ENCODE results near the gene TIMM13. TPM values are rescaled to one million over a fixed set of nuclear protein-coding genes. Genes with fewer than 3 reads are reported as not detected.

TIMM13 gene
- 100 to 1,000 TPM; 113 to 121 TPM for total RNA-seq

DNA sequence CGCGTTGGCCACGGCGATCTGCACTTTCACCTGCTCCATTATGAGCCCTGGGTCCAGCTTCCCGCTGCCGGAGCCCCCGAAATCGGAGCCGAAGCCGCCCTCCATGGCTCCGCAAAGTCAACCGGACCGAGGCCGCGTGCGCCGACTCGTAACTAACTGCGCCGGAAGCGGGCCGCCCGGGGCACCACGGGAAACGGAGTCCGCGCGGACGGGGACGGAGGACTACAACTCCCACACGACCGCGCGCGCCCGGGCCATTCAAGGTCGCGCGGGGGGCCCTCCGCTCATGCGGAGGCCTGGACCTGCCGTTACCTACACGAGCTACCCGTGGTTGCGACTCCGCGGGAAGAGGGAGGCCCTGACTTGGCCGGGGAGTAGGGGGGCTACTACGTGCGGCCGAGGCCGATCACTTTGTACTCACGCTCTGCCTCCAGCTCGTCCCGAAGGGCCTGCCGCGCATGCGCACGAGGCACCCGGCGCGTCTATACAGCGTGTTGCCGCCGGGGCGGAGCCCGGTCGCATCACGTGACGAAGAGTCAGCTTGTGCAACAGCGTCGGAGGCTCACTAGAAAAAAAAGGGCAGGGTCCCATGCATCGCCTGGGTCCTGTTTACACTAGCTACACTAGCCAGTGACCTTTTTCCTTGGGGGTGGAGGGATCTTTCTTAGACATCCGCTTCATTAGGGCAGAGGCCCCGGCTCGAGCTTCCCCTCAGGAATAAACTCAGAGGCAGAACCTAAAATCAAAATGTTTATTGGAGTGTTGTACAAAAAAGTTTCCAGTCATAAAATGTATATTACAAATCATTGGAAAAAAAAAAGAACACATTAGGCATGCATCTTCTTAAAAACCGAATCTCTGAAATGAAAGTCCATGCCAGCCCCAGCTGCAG, at the start of gene TIMM13:
TIMM13 (minus strand) TSS at position 158 of the 892 bp plus-strand sequence; CDS start at position 105, 53 bp downstream.
- peak; percentile 93 for ATAC-seq
- peak; percentile 97 for DNase-seq
- Mint-ChIP-seq H3K36me3 (ENCODE audit: low read depth) (peaks cover 19% of the 10 kb centered on the region), H3K9me3 (no peaks in the 10 kb centered on the region), H3K4me1 (ENCODE audit: low read depth) (peaks cover 10% of the 10 kb centered on the region), H3K27ac (peak within 1 kb of the TSS; percentile 94), H3K4me3 (peak within 1 kb of the TSS; percentile 82), H3K27me3 (no peaks in the 10 kb centered on the region)
- TF ChIP-seq, protein P1, sequence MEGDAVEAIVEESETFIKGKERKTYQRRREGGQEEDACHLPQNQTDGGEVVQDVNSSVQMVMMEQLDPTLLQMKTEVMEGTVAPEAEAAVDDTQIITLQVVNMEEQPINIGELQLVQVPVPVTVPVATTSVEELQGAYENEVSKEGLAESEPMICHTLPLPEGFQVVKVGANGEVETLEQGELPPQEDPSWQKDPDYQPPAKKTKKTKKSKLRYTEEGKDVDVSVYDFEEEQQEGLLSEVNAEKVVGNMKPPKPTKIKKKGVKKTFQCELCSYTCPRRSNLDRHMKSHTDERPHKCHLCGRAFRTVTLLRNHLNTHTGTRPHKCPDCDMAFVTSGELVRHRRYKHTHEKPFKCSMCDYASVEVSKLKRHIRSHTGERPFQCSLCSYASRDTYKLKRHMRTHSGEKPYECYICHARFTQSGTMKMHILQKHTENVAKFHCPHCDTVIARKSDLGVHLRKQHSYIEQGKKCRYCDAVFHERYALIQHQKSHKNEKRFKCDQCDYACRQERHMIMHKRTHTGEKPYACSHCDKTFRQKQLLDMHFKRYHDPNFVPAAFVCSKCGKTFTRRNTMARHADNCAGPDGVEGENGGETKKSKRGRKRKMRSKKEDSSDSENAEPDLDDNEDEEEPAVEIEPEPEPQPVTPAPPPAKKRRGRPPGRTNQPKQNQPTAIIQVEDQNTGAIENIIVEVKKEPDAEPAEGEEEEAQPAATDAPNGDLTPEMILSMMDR (IDR thresholded peaks at IDR 0.05), result no peak
- CTCF ChIA-PET, result interaction anchor here (0.6 to 1.8 kb wide), 4 partner anchors 35 to 1918 kb away, joined by 3 to 5 read pairs (median 4); no protein-coding TSS in a partner anchor
- intact Hi-C loops (cut with micrococcal nuclease), result no loop called here
- POLR2A ChIA-PET, result interaction anchor here (0.6 to 3.5 kb wide), 25 partner anchors 12 to 348 kb away, joined by 3 to 31 read pairs (median 4); partner anchors contain the start of genes GADD45B and LMNB2

DNA sequence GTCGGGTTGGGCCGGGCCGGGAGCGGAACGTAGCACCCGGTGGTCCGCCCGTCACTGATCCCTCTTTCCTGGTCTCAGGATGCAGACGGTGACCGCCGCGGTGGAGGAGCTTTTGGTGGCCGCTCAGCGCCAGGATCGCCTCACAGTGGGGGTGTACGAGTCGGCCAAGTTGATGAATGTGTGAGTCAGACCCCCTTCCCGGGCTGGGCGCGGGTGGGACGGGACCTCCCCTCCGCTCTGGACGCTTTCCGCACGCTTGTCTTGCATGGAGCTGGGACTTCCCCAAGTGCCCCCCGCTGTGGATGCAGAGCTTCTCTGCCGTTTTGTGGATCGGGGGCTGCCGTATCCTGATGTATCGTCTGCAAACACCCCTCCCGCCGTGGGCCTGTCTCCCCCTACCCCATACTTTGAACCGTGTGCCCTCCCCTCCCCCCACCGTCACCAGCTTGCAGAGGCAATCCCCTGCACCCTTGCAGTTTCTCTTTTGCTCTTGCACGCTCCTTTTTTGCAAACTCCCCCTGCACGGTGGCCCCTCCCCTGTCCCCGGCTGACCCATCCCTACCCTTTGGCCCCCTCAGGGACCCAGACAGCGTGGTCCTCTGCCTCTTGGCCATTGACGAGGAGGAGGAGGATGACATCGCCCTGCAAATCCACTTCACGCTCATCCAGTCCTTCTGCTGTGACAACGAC, 49.2 kb upstream of the TIMM13 start:
- peak; percentile 90 for DNase-seq
- TF ChIP-seq, protein P1 (IDR thresholded peaks at IDR 0.05), result no peak
- intact Hi-C loops (cut with micrococcal nuclease), result loop anchor here (1.0 to 5.0 kb wide), 2 partner anchors 27 to 76 kb away; no protein-coding TSS in a partner anchor
- CTCF ChIA-PET, result interaction anchor here (0.8 to 4.2 kb wide), 21 partner anchors 14 to 172 kb away, joined by 3 to 87 read pairs (median 6); partner anchors contain the start of gene LMNB2
- Mint-ChIP-seq H3K9me3 (peaks cover 5% of the 10 kb centered on the region), H3K4me1 (ENCODE audit: low read depth) (peaks cover 19% of the 10 kb centered on the region), H3K27me3 (no peaks in the 10 kb centered on the region), H3K4me3 (peak overlapping the region; percentile 99), H3K36me3 (ENCODE audit: low read depth) (peaks cover 29% of the 10 kb centered on the region), H3K27ac (peak overlapping the region; percentile 90)
- ATAC-seq, result peak; percentile 31
- POLR2A ChIA-PET, result interaction anchor here (0.7 to 6.2 kb wide), 41 partner anchors 8 to 594 kb away, joined by 3 to 168 read pairs (median 5); partner anchors contain the start of genes LMNB2, SGTA and ZNF57

DNA sequence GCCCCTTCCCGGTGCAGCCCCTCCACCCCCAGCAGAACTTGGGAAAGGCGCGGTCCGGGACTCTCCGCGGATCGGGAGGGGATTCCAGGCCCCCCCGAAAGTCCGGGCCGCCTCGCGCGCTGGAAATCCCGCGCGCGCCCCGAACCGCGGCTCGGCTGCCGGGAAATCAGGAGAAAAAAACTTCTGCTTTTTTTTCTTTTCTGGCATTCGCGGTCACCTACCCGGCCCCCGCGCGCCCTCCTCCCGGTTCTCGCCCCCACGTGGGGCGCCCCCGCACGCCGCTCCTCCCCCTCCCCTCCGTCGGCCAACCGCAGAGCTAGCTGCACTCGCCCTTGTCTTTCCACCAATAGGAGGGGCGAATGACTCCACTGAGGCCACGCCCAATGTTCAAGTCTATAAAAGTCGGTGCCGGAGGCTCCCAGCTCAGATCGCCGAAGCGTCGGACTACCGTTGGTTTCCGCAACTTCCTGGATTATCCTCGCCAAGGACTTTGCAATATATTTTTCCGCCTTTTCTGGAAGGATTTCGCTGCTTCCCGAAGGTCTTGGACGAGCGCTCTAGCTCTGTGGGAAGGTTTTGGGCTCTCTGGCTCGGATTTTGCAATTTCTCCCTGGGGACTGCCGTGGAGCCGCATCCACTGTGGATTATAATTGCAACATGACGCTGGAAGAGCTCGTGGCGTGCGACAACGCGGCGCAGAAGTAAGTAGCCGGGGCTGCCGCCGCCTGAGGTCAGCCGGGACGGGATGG, 48.5 kb upstream of the TIMM13 start, which contains the start of gene GADD45B:
GADD45B (plus strand) TSS at position 426 of the 749 bp plus-strand sequence; CDS start at position 658, 232 bp downstream.
- no peaks in the 10 kb centered on the region for H3K27me3 Mint-ChIP-seq
- ATAC-seq, result peak; percentile 46
- peaks cover 29% of the 10 kb centered on the region for H3K36me3 Mint-ChIP-seq (ENCODE audit: low read depth)
- POLR2A ChIA-PET, result interaction anchor here (0.7 to 6.2 kb wide), 36 partner anchors 9 to 593 kb away, joined by 3 to 168 read pairs (median 6); partner anchors contain the start of gene LMNB2
- H3K27ac Mint-ChIP-seq, result peak within 1 kb of the TSS; percentile 90
- TF ChIP-seq, protein P1 (IDR thresholded peaks at IDR 0.05), result no peak
- intact Hi-C loops (cut with micrococcal nuclease), result loop anchor here (1.0 to 5.0 kb wide), 2 partner anchors 27 to 76 kb away; no protein-coding TSS in a partner anchor
- peak; percentile 97 for DNase-seq
- H3K9me3 Mint-ChIP-seq, result no peaks in the 10 kb centered on the region
- H3K4me3 Mint-ChIP-seq, result peak within 1 kb of the TSS; percentile 99
- peaks cover 19% of the 10 kb centered on the region for H3K4me1 Mint-ChIP-seq (ENCODE audit: low read depth)
- CTCF ChIA-PET, result interaction anchor here (0.8 to 4.2 kb wide), 21 partner anchors 13 to 173 kb away, joined by 3 to 87 read pairs (median 6); partner anchors contain the start of gene LMNB2

DNA sequence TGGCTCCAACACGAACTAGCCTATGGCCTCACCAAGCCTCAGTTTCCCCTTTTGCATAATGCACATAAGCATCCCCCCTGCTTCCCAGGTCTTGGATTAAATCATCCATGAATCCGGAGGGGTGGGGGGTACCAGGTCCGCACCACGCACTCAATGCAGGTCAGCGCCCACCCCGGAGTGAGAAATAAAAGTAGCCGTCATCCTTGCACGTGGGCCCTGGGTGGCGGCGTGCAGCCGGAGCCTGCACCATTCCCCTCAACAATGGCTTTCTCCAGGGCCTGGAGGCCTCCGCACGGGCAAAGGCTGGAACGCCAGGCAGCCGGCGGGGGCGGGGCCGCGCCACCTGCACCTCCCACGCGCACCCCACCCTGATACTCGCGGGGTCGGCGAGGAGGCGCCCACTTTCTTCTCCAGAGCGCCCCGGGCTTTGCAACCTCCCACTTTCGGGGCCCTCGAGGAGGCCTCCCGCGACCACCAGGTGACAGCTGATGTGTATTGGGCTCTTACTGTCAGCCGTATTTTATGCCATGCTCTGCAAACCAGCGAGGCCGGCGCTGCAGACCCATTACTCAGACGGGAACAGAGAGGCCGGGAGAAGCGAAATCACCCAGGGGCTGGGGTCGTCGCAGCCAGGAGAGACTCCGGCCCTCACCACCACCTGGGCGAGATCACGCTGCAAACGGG, 47.8 kb upstream of the TIMM13 start:
- intact Hi-C loops (cut with micrococcal nuclease), result loop anchor here (5.0 kb wide), 1 partner anchor 77 kb away; no protein-coding TSS in a partner anchor
- TF ChIP-seq, protein P1 (IDR thresholded peaks at IDR 0.05), result no peak

More for the DNA sequence above, 47.8 kb upstream of the TIMM13 start:
- H3K9me3 Mint-ChIP-seq, result no peaks in the 10 kb centered on the region
- peaks cover 19% of the 10 kb centered on the region for H3K4me1 Mint-ChIP-seq (ENCODE audit: low read depth)
- peak; percentile 34 for ATAC-seq
- H3K36me3 Mint-ChIP-seq (ENCODE audit: low read depth), result peaks cover 29% of the 10 kb centered on the region
- CTCF ChIA-PET, result interaction anchor here (1.0 to 4.2 kb wide), 12 partner anchors 12 to 173 kb away, joined by 3 to 87 read pairs (median 12); no protein-coding TSS in a partner anchor
- DNase-seq, result peak; percentile 94
- POLR2A ChIA-PET, result interaction anchor here (0.7 to 6.2 kb wide), 24 partner anchors 11 to 561 kb away, joined by 3 to 168 read pairs (median 8); partner anchors contain the start of gene LMNB2
- no peaks in the 10 kb centered on the region for H3K27me3 Mint-ChIP-seq
- peak overlapping the region; percentile 99 for H3K4me3 Mint-ChIP-seq
- peak overlapping the region; percentile 83 for H3K27ac Mint-ChIP-seq

All from activated CD8-positive, alpha-beta T cell treated with anti-CD3 and anti-CD28 coated beads for 36 hours (primary cell).